Esophagus squamous epithelium (tissue), 4 donors: ENCODE measurements around the gene TMEM168.

Experiments used
- POLR2A ChIP-seq, 4 donors: fragments of 450-650 bp; IDR thresholded peaks; one replicate each; pipeline ENCODE4 v1.6.1; 2017; ENCODE audit warnings: antibody characterized with exemption in 4 of 4, mild to moderate bottlenecking in 4 of 4, moderate library complexity in 3 of 4
- TF ChIP-seq, protein P1 (sequence below), 6 experiments: fragments of 450-650 bp in 4 of 6; fragments of 200-600 bp in 2 of 6; sonication (generic) in 2 of 6; IDR thresholded peaks; one replicate each; pipeline ENCODE4 v1.5.1; 2016 to 2019; ENCODE audit warnings: antibody characterized with exemption in 6 of 6, mild to moderate bottlenecking in 4 of 6, moderate library complexity in 4 of 6

DNA sequence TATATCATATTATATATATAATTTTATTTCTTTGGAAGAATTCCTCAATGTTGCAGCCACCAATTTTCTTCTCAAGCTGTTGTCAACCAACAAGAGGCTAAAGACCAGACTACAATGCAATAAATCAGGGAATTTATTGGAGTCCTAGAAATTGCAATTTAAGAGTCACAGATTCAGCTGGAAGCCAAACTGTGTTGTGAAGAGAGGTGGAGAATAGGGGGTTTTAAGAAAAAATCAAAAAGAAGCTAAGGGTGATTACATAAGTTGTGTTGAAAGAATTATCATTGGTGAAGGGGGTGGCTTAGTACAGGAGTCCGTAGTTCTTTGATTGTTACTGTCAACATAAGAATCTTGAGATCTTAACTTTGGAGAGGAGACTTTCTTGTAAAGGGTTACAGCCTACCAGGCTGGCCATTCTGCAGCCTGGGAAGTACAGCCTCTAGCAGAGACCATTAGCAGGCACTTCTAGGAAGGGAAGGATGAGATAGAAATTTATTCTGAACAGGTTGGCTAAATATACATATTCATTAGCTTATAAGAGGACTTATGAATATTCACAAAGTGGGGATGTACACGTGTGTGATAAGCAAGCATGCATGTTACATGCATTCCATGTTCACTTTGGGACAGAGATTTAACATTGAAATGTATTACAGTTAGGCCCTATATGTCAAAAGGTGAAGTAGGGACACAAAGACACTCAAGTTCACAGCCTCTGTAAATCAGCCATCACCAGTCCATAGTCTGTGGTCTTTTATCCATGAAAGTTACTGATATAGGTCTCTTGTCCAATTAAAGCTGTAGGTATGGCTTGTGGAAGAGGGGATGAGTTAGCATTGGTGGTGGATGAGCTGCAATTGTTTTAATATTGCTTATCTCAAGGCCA, 8.3 kb upstream of the TMEM168 start:
- no peak for TF ChIP-seq POLR2A (IDR thresholded peaks at IDR 0.05)
- TF ChIP-seq, protein P1, sequence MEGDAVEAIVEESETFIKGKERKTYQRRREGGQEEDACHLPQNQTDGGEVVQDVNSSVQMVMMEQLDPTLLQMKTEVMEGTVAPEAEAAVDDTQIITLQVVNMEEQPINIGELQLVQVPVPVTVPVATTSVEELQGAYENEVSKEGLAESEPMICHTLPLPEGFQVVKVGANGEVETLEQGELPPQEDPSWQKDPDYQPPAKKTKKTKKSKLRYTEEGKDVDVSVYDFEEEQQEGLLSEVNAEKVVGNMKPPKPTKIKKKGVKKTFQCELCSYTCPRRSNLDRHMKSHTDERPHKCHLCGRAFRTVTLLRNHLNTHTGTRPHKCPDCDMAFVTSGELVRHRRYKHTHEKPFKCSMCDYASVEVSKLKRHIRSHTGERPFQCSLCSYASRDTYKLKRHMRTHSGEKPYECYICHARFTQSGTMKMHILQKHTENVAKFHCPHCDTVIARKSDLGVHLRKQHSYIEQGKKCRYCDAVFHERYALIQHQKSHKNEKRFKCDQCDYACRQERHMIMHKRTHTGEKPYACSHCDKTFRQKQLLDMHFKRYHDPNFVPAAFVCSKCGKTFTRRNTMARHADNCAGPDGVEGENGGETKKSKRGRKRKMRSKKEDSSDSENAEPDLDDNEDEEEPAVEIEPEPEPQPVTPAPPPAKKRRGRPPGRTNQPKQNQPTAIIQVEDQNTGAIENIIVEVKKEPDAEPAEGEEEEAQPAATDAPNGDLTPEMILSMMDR (IDR thresholded peaks at IDR 0.05): no peak
